Left cardiac atrium (tissue), 4 donors: ENCODE measurements around the gene TPD52L1. TPM values are rescaled to one million over a fixed set of nuclear protein-coding genes. Genes with fewer than 3 reads are reported as not detected.
A peak's percentile ranks its signal among the peaks of the same experiment; 100 is the strongest.

ENCODE experiments used
- ATAC-seq, 2 donors: fragments of 200-7000 bp; cut with Tn5 transposase; one replicate each; pipeline ENCODE4 v1.9.1; 2020; ENCODE audit warnings: mild to moderate bottlenecking in 2 of 2, moderate library complexity in 2 of 2
- DNase-seq: peaks from one replicate; pipeline ENCODE4 v3.0.0-alpha.2; 2020
- intact Hi-C, 2 donors: fragments of 100-400 bp; cut with DNase I; formaldehyde crosslinking; loops; one replicate each; pipeline versions ENCODE4 v1.14.1 to v1.15.1; 2022 to 2023
- total RNA-seq, 2 donors: library from RNA; stranded (reverse); fragmentation: NEBNext Ultra II Directional; extraction: Animal tissue kit (Norgen Biotek cat#: 25700); gene quantifications; one replicate each; pipeline ENCODE4 v1.2.1, GENCODE V29; 2021
- donor health status: DM: no; HTN: yes; CAD: no.
- donor health status: DM: no; HTN: yes; CAD: no; lungs with severe emphysema.
- donor health status: DM: yes; HTN: yes; CAD: no.
- donor health status: Dilated cardiomyopathy.

TPD52L1 gene
- total RNA-seq, 2 donors from 2014 or later, result 27.9 to 50.4 TPM

DNA sequence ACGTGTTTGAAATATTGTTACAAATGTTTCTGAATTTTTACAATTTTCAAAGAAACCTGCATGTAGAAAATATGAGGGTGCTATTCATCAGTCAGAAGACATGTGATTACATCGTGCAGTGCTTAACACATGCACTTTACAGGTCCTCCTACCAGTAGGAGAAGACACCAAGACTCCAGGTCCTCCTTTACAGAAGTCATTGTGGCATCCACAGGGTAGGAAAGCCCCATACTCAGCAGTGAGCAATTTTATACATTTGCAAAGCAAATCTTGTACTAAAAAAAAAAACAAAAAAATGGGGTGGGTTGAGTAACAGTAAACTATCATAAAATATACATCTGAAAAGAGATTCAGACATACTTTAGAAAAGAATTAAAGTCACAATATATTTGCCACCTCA, 14.0 kb downstream of the TPD52L1 start:
- ATAC-seq (no peak), DNase-seq (no peak)
- intact Hi-C loops, result no loop called here

DNA sequence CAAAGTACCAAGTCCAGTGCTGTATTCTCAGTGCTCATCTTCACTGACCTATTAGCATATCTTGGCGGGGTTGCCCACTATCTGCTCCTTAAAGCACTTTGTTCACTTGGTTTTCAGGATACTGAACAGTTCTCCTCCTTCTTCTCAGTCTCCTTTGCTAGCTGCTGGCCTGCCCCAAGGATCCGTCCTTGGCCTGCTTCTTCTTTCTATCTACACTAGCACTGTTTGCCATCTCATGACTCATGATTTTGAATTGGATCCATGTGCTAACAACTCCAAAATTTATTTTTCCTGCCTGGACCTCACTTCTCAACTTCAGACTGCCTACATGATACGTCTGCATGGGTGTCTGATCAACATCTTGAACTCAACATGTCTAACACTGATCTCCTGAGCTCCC, 15.5 kb downstream of the TPD52L1 start:
- peak; percentile 32 for DNase-seq
- peak; percentile 83 for ATAC-seq

DNA sequence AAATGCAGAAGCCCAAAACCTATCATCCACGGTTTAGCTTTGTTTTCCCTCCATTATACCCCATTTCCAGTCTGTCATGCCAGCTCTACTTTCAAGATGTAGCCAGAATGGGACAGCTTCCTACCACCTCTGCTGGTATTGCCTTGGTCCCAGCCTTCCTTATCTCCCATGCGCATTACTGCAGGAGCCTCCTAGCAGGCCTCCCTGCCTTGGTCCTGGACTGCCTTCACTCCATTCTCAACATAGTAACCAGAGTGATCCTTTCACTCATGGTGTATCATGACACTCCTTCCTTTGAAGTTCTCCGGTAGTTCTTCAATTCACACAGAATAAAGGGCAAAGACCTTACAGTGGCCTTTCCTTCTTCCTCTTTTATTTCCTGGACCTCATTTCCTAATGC, 15.9 kb downstream of the TPD52L1 start:
- DNase-seq (no peak), ATAC-seq (no peak)

More for the DNA sequence above, 15.5 kb downstream of the TPD52L1 start:
- intact Hi-C loops, result no loop called here

DNA sequence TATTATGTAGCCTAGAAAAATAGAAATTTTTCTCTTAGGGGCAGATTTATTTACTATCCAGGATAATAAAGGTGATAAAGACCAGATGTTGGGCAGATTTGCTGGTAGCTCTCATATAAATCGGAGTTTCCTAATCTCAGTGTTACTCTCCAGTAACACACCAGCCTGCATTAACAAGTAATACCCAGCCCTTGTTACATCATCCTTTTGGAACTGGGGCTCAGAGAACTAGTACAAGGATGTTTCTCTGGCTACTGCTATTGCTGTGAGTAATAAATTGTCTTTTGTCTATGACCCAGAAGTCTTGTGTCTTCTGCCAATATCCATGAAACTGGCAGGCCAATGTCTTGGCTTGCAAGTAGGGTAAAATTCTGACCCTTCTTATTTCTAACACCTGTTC, 16.8 kb downstream of the TPD52L1 start:
- ATAC-seq, result peak; percentile 63 to 78
- intact Hi-C loops, result no loop called here

More for the DNA sequence above, 15.9 kb downstream of the TPD52L1 start:
- intact Hi-C loops, result no loop called here

DNA sequence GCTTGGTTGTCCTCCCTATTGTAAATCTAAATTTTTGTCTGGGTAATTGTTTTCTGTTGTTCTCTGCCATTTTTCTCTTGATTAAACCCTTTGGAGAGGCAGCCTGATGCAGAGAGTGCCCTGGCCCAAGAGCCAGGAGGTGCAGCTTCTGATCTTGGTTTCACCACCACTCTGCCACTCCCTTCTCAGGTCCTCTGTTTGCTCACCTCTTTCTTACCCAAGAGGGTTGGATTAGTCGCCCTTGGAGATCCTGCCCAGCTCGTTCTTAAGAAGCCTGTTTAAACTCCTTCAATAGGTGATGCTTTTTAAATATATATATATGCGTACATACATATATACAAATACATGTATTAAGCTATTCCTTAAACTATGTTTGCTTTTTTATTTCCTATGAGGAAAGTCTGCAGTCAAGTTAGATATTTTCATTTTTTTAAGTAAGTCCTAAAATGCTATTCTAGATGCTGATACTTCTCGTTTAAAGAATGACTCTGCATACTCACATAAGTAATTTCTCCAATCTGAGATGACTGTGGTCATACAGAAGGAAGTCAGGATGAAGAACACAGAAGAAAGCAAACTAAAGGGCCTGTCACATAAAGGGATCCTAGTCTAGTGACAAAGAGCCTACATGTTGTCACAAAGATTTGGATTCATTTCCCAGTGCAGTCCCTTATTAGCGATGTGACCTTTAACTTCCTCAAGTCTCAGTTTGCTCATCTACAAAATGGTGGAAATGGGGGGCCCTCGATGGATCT, 19.9 kb downstream of the TPD52L1 start:
- intact Hi-C loops, result no loop called here
- DNase-seq, result no peak
- no peak for ATAC-seq

More for the DNA sequence above, 16.8 kb downstream of the TPD52L1 start:
- DNase-seq, result no peak

DNA sequence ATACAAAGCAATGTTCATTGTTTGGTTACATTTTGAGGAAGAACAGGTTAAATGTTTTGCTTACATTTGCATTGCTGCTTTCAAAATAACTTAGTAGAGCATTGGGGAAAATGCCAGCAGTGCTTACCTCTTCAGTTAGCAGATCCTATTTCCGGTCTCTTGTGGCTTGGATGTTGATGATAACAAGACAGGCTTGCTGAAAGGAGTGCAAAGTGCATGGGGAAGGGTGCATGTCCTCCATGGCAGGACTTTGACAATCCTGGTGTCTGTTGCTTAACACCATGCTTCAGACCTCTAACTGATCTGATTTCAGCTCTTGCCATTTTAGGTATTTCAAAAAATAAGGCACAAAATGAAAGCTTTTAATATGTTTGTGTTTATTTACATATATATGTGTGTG, 21.1 kb downstream of the TPD52L1 start:
- peak; percentile 66 to 89 for ATAC-seq
- intact Hi-C loops, result no loop called here
- DNase-seq, result no peak

DNA sequence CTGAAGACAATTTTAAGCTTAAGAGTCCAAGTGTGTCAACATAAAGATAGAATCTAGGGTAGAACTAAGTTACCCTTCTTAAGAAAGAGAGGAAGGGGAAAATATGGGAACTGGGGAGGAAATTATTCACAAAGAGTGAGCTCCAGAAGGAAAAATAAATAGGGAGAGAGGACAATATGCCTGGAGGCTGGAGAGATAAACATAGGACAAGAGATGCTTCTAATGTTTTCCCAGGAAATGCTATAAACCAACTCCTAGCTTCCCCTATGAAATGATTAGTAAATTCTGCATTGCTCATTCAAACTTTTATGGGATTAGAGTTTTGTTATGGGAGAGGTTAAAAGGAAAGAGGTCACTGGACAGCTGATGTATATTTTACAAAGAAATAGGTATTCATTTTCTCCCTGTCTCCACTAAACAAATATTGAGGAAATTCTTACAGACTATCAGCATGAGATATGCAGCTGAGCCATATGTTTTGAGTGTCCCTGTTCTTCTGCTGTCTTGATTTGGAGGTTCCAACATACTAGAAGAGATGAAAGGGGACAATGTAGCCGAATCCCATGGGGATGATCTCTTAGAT, 22.0 kb downstream of the TPD52L1 start:
- ATAC-seq, result no peak

DNA sequence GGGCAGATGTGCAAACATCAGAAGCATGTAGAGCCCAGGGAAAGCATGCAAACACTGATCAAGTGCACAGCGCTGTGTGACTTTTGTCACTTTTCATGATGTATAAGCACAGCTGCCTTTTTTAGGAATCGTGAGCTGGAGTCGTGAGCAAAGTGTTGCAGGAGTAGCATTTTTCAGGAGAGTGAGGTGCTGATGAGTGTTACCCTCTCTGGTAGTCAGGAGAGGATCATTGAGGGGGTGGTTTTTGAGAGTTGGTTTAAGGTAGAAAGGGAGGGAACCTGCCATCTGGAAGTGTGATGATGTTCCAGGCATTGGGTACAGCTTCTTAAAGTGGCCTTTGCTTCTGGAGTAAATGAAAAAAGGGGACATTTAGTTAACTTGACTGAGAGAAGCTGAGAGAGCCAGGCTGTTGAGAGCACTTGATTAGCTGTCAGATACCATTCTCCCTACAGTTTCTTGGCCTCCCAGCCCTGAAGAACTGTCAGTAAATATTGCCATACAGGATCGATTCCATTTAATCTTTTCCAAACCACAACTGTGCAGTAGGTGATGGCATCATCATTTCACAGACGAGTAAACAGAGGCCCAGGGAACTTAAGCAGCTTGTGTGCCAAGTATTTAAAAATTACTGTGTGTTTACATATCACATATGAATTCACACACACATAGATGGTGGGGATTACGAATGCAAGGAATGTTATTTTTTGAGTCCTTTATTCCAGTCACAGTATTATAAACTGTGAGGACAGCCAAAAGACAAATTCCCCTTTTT, 28.9 kb downstream of the TPD52L1 start:
- intact Hi-C loops, result no loop called here
- ATAC-seq (no peak), DNase-seq (no peak)

More for the DNA sequence above, 22.0 kb downstream of the TPD52L1 start:
- intact Hi-C loops, result no loop called here
- DNase-seq, result no peak

DNA sequence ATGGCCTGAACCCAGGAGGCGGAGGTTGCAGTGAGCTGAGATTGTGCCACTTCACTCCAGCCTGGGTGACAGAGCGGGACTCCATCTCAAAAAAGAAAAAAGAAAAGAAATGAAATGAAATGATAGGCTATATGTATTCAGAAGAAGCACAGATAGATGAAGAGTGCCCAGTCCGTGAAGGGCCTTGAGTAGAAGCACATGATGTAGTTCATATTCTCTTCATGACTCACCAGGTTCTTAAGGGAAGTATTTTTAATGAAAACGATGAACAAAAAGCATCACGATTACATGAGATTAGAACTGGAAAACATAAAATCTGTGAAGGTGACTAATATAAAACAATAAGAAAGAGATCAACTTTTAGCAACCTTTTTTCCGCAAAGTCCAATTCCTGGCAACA, 29.8 kb downstream of the TPD52L1 start:
- no peak for ATAC-seq
- no peak for DNase-seq
- intact Hi-C loops, result no loop called here

DNA sequence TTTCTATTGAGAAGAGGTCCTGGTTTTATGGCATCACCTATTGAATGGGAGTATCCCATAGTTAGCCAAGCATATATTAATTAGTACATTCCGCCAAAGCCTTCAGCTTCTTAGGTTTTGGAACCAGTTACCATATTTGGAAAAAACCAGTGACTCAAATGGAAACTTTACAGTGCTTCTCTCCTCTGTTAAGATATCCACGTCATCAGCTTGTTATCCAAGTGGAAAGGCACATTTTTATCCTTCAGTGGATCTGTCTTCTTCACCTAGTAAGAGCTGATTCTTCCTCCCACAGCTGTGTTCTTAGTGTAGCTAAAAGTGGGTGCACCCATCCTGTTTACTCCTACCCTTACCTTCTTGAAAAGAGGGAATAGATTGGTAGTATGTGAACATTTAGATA, 34.5 kb downstream of the TPD52L1 start:
- ATAC-seq (peak in 1 of 2 donors; percentile 49), DNase-seq (no peak)
- intact Hi-C loops, result no loop called here

DNA sequence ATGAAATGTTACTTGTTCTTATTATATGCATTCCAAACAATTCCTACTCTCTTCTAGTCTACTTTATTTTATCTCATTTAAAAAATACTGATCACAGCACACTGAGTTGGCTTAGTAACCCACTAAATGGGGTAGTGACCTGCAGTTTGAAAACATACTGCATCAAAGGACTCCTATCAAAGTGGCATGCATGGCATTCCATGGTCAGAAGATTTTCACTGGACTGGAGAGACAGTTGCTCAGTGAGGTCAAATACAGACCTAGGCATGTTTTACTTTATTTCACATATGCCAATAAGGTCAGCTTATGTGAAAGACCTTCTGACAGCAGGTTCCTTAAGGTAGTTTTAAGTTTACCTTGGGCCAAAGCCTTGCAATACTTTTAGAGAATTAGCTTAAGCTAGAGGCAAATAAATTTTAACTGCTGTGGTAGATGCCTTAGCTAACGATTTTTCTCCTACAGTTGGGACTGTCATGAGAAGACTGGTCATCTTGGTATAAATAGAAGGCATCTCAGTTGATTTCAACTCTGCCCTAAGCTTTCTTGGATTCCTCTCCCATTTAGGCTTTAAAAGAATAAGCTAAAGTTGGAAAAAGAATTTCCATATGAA, 35.1 kb downstream of the TPD52L1 start:
- ATAC-seq (no peak), DNase-seq (no peak)
- intact Hi-C loops, result no loop called here

DNA sequence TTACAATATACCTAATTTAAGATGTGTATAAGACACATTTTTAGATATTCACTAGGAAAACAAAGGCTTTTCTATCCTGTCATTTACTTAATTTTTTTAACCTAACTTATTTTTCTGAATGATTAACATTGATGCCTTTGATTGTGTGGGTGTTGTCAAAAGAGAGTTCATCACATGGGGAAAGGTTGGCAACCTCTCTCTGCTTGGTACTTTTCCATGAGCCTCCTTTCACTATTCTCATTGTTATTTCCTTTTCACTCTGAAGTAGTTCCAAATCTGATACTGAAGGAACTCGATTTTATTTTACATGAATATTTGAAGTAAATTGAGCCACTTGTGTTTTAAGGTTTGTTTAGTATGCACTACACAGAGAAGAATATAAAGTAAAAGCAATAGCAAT, 35.9 kb downstream of the TPD52L1 start:
- no peak for ATAC-seq
- intact Hi-C loops, result no loop called here
- DNase-seq, result no peak

DNA sequence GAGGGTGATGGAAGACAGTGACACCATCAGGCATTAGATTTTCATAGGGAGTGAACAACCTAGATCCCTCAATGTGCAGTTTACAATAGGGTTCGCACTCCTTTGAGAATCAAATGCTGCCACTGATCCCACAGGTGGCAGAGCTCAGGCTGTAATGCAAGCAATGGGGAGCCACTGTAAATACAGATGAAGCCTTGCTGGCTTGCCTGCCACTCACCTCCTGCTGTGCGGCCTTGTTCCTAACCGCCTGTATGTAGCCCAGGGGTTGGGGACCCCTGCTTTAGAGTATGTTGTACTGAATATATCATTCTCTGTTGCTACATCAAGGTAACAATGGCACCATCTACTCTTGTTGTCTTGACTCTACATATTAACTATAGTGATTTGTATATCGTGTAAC, 37.1 kb downstream of the TPD52L1 start:
- DNase-seq (no peak), ATAC-seq (no peak)
- intact Hi-C loops, result loop anchor here in 1 of 2 donors (5.0 kb wide), 1 partner anchor 38 kb away; the partner anchor contains the start of gene TPD52L1

DNA sequence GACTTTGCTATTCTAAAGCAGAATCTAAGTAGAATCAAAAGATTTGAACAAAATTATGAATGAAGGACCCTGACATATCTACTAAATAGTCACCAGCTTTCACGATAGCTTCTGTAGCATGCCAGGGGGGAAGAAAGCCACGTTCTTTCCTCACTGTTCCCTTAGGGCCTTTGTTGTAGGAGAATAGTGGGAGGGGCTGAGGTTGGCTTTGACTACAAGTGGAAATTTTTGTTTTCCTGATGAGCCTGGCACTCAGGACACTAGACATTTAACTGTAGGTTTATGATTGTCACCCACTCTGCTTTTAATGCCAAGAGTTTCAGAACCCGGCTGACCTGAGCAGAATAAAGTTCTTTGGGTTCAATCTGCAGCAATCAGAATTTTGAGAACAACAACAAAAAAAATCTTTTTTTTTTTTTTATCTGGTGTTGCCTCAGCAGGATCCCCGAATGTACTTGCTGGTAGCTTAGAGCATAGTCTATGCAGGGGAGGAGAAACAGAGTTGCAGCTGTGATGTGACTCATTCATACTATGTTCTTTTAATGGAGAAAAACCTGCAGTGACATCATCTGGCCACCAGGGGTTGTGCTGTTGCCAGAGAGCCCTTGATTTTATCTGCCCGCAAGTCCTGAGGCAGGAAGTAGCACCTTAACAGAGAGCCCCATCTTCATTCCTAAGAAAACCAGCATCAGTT, 38.5 kb downstream of the TPD52L1 start:
- ATAC-seq (peak; percentile 60 to 84), DNase-seq (peak; percentile 45)
- intact Hi-C loops, result loop anchor here in 1 of 2 donors (5.0 kb wide), 1 partner anchor 40 kb away; the partner anchor contains the start of gene TPD52L1

DNA sequence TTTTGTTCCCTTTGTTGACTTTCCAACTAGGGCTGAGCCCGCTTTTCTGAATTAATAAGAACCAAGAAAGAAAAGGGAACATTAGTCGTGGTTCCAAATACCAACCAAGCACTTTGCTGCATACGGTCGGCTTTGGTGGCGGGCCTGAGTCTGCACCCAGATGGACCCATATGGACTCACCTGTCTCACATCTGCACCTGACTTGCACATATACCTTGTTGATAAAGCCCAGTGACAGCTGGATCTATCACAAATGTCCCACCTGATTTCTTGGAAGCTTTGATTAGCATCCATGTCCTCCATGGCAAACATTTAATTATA, 39.0 kb downstream of the TPD52L1 start:
- no peak for DNase-seq
- no peak for ATAC-seq
- intact Hi-C loops, result loop anchor here in 1 of 2 donors (5.0 kb wide), 1 partner anchor 40 kb away; the partner anchor contains the start of gene TPD52L1

DNA sequence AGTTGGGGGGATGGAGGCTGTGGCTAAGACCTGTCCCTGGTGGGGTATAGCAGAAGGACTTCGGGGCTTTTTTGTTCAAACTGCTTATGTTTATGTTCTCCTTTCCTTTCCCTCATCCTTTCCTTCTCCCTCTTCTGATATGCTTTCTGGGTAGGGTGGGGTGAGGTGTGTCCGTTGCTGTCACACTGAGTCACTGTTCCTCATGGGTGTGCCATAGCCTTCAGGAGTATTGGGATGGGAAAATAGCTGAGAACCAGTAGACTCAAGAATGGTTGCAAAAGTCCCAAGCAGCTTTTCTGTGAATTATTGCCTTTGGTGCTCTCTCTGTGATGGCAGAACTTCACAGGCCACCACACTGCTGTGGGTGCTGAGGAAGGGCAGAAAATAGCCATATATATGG, 39.6 kb downstream of the TPD52L1 start:
- DNase-seq, result no peak
- intact Hi-C loops, result loop anchor here in 1 of 2 donors (5.0 kb wide), 1 partner anchor 41 kb away; the partner anchor contains the start of gene TPD52L1
- ATAC-seq, result no peak

DNA sequence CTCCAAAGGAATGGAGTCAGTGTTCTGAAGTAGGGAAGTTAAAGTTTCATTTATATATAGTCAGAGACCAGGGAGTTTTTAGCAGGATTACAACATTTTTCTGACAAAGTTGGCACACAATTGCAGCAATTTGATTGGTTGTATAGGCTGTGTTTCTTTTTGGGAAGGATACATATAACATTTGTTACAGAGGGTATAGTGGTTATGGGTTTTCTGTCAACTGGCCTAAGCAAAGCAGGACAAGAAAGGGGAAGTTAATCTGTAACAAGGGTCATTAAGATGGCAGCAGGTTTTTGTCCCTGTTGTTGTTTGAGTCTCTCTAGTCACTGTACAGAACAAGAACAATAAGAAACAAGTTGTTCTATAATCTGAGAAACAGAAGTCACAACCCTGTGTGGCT, 41.4 kb downstream of the TPD52L1 start:
- intact Hi-C loops, result loop anchor here in 1 of 2 donors (5.0 kb wide), 1 partner anchor 43 kb away; the partner anchor contains the start of gene TPD52L1
- DNase-seq (no peak), ATAC-seq (no peak)

DNA sequence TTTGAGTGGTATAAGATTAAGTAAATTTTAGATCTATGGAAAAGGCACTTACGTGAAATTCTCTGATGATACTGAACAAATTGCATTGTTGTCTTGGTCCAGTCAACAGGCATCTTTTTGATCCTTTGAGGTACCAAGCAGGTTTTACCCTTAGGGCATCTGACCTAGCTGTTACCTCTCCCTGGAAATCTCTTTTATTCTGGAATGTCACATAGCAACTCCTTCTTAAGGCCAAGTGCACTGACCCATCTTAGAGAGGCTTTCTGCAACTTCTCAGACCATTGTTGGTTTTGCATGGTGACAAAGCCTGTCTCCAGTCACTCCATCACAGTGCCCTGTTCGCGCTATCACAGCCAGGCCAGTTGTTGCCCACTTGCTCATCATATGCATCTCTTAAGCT, 42.0 kb downstream of the TPD52L1 start:
- DNase-seq (no peak), ATAC-seq (no peak)
- intact Hi-C loops, result no loop called here

DNA sequence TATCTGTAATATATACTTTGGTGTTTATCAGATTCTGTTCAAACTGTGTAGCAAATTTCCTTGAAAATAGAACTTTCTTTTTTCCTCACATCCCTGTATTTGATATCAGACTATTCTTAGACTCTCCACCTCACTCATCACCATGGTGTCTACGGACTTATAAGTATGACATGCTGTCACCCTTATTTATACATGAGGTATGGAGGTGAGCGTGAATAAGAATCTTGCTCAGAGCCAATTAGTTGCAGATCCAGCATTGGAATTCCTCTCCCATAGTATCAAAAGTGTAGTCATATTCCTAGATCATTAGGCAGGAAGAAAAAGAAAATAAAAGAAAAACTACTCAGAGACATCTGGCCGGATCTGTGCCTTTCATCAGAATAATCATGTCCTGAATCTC, 43.0 kb downstream of the TPD52L1 start:
- DNase-seq (no peak), ATAC-seq (no peak)
- intact Hi-C loops, result no loop called here
